GM10847 (cell line): ENCODE data around the gene RNF125.

ENCODE experiments used
- POLR2A ChIP-seq: IDR thresholded peaks from 2 replicates; pipeline ENCODE4 v1.6.1; 2011; ENCODE audit not compliant: insufficient read length; ENCODE audit errors: extremely low read depth

RNF125 gene

GRCh38 chr18:32095900-32096229 lies 77.2 kb downstream of the RNF125 start:
- no peak for TF ChIP-seq POLR2A

GRCh38 chr18:32096946-32097345 lies 78.3 kb downstream of the RNF125 start:
- no peak for TF ChIP-seq POLR2A

GRCh38 chr18:32104516-32104915 lies 85.9 kb downstream of the RNF125 start:
- no peak for TF ChIP-seq POLR2A

- no peak for TF ChIP-seq POLR2A
These were observed 91.4 kb downstream of the RNF125 start for GRCh38 chr18:32110005-32110404.

GRCh38 chr18:32111706-32112105 lies 93.1 kb downstream of the RNF125 start:
- no peak for TF ChIP-seq POLR2A

GRCh38 chr18:32112826-32113225 lies 94.2 kb downstream of the RNF125 start:
- no peak for TF ChIP-seq POLR2A

GRCh38 chr18:32114293-32114942 lies 95.8 kb downstream of the RNF125 start:
- TF ChIP-seq POLR2A: no peak

- TF ChIP-seq POLR2A: no peak
These were observed 103.4 kb downstream of the RNF125 start for GRCh38 chr18:32122039-32122438.
